NCI-H2107 (cell line): ENCODE results near the gene PPP1R15B.
A peak's percentile ranks its signal among the peaks of the same experiment; 100 is the strongest.

Source experiments
- DNase-seq: peaks from one replicate; lab custom pipeline; 2025; lab: John Stamatoyannopoulos, UW

PPP1R15B gene

DNA sequence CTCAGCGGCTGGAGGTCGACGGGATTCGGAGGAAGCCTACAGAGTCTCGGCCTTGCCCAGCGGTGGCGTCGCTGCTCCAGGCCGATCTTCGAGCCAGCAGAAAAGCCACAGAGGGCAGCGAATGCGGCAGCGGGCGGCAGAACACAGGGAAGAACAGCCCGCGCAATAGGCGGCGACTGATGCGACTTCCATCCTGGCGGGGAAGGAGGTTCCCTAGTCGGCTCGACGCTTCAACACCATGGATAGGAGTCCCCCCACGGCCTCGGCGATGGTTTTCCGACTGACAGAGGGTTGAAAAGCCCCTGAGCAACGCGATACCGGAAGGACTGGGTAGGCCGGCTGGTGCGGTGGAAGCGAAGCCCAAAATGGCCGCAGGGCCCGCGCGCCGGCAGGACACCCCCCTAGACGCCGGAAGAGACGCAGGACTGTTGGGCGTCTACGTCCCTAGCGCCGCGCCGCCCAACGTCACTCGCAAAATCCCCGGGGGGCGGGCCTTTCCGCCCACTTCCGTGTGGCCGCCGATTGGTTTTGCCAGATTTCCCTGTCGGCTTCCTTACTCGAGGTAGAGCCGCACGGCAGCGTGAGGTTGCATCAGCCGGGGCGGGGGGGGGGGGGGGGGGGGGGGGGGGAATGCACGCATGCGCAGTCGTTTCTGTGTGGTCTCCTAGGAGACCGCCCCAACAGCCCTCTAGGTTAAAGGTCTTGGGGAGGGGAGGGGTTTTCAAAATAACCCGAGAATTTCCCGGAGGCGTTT lies at the start of gene PPP1R15B:
TSS of gene PPP1R15B (minus strand) at position 367 of the 754 bp plus-strand sequence. CDS start 406 bp downstream, outside the sequence.
- peak; percentile 98 for DNase-seq

DNA sequence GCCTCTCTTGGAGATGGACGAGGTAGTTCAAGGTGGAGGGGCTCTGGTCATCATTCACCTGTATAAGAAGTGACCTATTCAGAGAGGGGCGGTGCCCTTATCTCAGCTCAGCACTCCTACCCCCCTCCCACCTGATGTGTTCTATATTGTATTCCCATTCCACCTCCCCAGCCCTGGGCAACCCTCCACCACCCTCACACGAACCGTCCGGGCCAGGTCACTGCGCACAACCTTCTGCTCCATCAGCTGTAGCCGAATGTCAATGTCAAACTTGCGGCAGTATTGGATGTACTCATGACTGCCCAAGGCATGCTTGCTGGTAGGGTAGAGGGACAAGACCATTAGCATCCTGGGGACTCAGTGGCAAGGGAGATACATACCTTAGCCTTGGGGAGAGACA lies 48.7 kb upstream of the PPP1R15B start:
- no peak for DNase-seq

DNA sequence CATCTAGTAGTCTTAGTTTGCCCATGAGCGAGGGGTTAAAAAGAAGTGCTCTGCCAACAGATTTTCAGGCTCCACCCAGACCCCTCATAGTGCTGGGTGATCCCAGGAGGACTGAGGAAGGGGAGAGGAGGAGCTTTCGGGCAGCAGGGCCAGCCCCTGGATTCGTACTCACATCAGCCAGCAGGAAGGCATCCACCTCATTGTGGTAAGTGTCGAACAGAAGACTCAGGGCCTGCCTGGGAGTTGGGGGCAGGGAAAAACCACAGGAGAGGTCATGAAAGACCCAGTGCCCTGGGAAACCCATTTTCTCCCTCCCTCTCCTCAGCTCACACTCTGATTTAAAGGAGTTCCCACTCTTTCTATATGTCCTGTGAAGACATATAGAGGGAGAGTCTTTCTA lies 48.1 kb upstream of the PPP1R15B start:
- DNase-seq: no peak

DNA sequence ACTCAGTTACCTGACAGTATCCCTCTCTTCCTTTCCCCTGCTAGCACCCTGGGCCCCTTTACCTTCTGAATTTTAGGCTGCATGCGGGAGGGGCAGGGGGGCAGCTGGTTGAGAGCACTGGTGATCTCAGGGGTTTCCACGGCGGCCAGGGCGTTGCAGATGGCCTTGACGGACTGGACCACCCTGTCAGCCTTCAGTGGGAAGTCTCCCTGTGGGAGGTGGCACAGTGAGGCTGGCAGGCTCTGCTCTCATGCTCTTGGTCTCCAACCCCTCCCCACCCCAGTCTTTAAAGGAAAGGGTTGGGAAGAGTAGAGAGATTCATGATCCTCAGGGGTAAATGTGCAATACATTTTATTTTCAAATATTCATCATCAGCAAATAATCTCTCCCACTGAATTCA lies 46.0 kb upstream of the PPP1R15B start:
- DNase-seq: no peak

DNA sequence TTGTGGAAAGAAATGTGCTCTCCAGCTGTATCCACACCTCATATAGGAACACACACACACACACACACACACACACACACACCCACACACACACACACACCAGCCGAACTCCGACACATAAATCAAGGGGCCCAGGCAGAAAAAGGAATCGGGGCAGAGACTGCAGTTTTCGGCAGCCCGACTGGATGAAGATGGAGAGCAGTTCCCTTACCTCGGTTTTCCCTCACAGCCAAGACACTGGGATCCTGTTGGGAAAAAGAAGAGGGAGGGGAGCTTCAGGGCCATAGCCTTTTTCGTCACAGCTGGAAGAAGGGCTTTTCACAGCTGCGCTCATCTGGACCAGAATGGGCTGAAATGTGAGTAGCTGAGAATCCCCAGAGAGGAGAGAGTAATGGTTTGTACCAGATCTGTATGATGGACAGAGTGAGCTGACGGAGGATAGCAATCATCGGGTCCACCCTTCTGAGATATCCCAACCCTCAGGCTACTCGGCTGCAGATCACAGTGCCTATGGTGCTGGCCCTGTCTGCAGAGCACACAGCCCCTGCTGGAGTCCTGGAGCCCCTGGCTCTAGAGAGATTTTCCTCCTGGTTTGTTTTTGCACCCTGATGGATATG lies 45.3 kb upstream of the PPP1R15B start:
- no peak for DNase-seq

DNA sequence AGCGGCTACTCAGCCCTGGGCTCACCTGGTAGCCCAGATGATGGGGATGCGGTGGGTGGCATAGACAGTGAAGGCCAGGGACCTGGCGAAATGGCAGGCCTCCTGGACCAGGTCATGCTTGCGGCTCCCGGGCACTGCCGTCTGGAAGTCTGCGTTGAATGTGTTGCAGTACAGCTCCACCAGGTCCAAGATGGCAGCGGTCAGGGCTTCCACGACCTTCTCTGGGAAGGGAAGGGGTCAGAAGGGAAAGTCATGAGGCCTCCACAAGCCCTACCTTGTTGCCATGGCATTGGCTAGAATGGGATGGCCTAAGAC lies 44.2 kb upstream of the PPP1R15B start:
- no peak for DNase-seq

DNA sequence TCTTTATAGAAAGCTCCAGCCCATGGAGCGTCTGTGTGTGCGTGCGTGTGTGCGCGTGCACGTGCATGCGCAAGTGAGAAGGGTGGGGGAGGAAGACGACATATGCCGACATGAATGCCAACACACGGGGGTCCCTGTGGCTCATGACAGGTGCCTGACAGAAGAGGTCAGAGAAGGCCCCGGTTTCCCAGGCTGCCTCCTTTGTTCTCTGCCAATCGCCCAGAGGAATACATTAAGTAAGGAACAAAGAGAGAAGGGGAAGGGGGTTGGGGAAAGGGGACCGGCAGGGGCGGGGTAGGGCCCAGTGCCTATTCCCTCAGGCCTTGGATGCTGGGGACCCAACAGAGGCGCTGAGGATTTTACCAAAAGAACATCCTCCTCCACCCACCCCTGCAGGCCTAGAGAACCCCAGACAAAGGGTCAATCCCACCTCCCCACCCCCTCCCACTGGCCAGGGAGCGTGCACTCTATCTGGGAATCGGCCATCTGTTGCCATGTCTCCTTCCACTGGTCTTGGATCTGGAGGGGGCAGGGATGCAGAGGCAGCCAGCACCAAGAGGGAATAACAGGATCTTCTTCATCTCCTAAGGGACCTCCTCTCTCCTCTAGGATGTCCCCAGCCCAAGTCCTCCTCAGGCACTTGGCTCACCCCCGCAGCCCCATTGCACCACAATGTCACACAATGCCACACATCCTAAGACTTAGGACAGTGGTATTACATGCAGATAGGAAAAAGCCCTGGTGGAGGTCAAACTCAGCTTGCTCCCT lies 43.6 kb upstream of the PPP1R15B start:
- no peak for DNase-seq

DNA sequence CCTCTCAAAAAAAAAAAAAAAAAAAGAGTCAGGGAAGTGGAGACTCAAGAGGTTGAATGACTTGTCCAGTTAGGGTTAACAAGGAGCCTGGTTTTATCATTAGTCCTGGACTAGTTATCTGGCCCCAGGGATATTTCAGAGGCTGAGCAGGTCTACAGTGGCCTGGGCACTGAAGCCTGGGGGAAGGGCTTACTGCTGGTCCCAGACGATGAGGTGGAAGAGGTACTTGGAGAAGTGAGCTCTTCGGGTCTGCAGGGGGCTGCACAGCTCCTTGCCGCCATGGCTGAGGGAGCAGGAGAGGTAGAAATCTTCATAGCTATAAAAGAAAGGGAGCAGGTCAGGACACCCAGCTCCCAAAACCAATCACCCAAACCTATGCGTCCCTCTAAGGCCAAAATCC lies 42.9 kb upstream of the PPP1R15B start:
- no peak for DNase-seq

DNA sequence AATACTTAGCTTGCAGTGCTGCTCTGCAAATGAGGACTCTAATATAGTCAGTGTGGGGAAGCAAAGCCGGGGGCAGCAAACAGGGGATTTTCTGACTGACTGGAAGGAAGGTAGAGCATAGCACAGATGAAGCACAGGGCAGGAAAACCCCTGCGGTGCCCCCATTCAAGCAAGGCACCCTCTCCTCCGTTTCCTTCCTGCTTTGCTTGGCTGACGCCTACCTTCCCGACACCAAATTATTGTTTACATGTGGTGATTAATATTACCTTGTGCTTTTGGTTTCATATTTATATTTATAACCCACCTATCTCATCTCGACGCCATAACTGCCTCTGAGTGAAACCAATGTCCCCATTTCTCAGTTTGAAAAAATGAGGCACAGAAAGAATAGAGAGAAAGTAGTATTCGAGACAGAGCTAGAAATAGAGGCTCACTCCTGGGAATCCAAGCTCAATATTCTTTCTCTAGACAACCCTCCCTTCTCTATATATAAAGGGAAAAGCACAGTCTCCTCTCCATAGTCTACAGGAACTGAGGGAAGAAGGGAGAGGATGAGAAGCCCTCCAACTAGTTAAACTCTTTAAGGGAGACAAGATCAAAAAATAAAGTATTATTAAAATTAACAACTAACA lies 41.6 kb upstream of the PPP1R15B start:
- no peak for DNase-seq

DNA sequence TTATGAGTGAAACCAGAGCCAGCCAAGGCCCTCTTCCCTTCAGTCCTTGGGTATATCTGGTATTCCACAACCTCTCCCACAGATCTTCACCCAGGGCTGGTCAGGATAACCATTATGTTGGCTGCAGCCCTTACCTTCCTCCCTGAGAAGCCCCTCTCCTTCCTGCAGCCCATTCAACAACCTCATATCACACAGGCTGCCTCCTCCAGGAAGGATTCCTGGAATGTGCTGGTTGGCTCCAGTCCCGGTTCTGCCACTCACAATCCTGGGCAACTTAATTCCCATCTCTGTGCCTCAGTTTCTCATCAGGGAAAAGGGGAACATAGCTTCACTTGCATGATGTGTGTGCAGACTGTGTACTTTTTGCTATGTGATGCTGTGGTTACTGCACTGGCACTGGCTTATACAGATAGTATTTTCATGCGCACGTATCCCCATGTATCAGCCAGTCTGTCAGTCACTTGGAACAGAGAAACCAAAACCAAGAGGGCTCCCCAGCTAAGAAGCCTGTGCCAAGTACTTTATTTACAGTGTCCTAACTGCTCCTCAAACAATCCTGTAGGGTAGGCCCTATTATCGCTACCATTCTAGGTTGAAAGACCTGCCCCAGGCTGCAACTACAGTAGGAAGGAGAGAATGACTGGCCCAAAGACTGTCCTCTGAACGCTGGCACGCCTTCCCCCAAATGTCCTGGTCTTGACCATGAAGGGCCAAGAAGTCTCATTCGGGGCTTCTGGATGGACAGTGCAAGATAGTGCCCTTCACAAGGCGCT lies 39.9 kb upstream of the PPP1R15B start:
- no peak for DNase-seq

DNA sequence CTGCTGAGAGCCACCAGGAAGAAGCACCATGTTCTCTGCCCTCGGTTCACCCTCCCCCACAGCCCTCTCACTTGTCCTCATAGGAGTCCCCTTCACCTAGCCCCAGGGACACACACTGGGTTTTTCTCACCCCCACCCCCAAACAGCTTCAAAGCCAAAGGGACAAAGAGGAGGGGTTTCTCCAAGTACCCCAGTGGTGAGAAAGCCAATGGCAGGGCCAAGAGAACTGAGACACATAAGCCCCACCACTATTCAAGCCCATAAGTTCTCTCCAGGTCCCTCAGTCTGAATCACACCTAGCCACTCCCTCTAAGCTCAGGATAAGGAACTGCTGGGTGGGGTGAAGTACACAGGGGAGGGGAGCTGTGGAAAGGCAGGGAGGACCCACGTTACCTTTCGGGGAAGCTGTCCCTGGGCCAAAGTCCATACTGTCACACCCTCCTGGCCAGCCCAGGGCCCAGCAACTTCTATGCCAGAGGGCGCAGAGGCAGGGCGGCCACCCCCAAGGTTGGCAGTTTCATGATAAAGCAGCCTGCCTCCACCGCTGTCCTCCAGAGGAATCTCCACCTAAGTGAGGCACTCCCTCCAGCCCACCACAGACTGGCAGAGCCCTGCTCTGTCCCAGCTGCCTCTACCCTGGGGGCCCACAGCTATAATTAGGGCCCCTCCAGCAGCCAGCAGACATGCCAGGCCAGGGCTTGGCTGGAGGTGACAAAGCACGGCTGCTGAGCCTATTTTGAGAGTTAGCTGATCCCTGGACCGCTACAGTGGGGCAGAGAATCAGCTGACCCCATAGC lies 39.0 kb upstream of the PPP1R15B start:
- no peak for DNase-seq

DNA sequence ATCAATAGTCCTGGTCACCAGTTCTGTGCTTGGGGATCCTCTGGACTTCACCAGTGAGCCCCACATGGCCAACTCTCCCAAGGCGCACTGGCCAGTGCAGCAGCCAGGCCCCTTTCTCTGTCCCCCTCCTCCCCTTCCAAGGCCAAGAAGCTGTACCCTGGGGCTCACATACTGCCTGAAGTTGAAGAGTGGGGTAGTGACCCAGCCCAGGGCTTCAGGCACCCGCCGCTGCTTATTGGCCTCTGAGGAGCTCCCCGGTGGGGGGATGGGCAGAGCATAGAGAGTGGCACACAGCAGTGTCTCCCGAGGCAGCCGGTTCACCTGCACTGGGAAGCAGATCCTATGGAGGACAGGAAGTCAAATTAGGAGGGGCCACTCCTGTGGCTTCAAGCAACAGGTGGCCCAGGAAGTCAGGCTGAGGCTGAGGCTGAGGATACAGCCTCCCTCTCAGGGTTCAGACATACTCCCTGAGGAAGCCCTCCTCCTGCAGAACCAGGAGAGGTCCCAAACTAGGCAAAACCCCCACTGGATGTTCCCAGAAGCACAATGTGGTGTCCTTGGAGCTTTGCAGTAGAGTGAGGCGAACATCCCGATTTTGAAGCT lies 38.2 kb upstream of the PPP1R15B start:
- DNase-seq: no peak

DNA sequence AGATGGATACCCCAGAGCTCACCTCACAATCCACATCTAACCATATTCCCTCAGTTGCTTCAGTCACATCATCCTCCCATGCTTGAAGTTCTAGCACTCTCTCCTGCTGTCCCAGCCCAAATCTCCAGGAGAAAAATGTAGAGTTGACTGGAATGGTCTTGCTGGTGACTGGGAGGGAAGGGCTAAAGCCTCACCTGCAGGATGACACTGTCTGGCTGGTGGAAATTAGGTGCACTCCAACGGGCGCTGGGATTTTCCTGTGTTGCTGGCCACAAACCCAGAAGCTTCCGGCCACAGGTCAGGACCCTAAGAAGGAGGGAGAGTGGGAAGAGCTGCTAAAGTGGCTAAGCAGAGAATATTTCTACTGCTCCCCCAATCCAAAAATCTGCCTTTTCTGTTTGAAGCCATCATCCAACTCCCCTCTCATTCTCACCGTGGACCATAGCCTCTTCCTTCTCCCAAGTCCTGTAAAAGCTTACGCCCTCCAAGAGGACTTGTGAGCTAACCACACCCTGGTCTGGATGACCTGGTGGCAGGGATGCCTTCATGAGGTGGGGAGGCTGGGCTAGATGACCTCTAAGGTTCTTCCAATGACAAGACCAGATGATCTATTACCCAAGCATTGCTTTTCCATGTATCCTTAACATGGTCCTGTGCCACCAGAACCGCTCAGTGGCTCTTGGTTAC lies 37.5 kb upstream of the PPP1R15B start:
- no peak for DNase-seq

DNA sequence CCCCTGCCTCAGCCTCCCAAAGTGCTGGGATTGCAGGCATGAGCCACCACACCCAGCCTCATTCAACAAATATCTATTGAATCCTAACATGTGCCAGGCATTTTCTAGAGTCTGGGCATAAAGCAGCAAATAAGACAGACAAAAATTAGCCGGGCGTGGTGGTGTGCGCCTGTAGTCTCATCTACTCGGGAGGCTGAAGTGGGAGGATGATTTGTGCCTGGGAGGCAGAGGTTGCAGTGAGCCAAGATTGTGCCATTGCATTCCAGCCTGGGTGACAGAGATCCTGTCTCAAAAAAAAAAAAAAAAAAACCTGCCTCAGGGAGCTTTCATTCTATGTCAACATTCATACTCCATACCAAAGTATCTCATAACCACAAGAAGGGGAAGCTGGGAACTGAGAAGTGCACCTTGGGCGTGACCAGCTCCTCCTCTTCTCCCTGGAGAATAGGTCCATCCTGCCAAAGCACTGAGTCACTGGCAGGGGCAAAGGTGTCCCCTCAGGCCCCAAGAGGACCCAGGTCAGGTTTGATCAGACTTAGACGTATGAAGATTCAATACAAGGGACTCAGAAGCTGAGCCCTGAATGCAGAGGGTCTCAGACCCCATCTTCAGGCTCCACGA lies 36.8 kb upstream of the PPP1R15B start:
- DNase-seq: no peak

DNA sequence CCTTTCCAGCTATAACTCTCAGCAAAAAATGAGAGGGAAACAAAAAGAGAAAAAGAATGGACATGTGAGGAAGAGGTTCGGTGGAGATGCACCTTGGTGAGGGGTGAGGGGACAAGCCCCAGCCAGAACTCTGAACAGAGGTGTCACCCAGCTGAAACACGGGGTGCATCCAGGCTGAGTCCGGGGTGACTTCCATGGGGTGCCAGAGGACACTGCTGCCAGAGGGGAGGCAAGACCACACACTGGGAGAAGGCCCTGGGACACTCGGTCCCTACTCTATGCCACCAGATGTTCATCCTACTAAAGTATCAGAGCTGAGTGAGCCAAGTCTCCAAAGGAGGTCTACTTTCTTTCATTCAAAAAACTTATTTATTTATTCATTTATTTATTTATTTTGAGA lies 36.1 kb upstream of the PPP1R15B start:
- no peak for DNase-seq

DNA sequence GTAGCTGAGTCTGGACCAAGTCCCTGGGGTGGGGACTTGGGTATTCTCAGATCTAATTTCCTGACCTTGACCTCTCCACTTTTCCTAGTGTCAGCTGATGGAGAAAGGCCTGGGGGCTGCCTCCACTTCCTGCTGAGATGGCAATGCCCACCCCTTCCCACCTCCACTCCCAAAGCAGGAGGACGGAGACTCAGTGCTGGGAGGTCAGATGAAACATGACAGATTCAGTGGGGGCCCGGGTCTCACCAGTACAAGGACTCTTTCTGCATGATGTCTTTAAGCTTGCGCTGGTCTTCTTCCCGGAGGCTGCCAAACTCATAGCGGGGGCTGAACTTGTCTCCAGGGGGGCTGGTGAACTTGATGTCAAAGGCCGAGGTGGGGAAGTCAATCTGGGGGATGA lies 35.6 kb upstream of the PPP1R15B start:
- DNase-seq: no peak

DNA sequence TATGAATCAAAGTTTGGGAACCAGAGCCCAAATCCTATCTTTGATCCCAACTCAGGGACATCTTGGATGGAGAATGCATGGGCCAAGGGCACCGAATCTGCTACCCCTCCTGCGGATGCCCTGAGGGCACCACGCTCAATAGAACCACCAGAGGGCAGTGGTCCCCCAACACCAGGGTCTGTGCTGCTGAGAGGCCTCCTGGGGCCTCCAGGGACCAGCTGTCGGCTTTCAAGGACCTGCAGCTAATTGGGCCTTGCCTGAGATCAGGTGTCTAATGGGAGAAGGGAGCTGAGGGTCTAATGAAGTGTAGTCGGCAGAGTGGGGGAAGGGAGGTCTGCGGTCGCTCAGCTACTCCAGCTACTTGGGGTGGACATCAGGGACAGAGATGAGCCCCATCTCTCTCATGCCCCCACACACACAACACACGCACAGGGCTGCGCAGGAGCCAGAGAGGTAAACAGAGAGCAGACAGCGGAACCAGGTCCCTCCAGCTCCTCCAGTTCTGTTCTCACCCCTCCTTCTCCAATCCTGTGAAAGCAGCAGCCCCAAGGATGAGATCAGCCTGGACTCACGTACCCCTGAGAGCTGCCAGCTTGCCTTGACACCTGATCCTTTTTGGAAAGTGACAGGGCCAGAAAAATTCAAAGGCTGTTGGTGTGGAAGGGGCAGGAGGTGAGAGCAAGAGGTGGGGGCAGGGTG lies 34.9 kb upstream of the PPP1R15B start:
- peak; percentile 98 for DNase-seq

DNA sequence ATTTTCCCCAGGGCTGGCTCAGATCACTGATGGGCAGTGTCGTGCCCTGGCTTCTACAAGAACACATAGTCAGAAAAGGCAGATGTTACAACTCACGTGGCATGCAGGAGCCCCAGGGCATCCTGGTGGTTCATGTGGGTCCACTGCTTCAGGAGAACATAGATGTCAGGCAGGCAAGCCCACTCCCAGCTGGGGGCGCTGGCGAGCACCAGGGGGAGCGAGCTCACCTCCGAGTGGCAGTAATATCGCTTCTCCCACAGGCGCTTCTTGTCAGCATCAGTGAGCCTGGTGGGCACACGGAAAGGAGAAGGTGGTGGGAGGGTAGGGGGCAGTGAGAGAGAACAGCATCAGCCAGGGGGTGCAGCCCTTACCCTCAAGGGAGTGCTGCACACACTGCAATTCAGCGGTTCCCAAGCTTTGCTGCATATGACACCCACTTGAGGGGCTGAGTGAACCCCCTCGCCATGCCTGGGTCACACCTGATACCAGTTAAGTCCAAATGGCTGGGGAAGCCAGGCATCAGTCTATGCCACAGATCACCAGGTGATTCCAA lies 34.3 kb upstream of the PPP1R15B start:
- peak; percentile 44 for DNase-seq
